Mucosa of descending colon (tissue), 3 donors: ENCODE measurements around the gene HSPA2. TPM values are rescaled to one million over a fixed set of nuclear protein-coding genes. Genes with fewer than 3 reads are reported as not detected.

Experiments used
- ATAC-seq: fragments of 200-7000 bp; cut with Tn5 transposase; one replicate; pipeline ENCODE4 v1.9.1; 2020; ENCODE audit warnings: mild to moderate bottlenecking, moderate library complexity
- DNase-seq, 3 donors: peaks; one replicate each; pipeline ENCODE4 v3.0.0-alpha.2; 2020
- H3K36me3 ChIP-seq: fragments of 200-600 bp; one replicate; pipeline ENCODE4 v1.8.0; 2021; ENCODE audit warnings: low read depth, mild to moderate bottlenecking
- H3K4me1 ChIP-seq: fragments of 200-600 bp; one replicate; pipeline ENCODE4 v1.8.0; 2021; ENCODE audit warnings: low read depth, mild to moderate bottlenecking
- H3K4me3 ChIP-seq: fragments of 200-600 bp; one replicate; pipeline ENCODE4 v1.8.0; 2021; ENCODE audit warnings: mild to moderate bottlenecking
- H3K9me3 ChIP-seq: fragments of 200-600 bp; one replicate; pipeline ENCODE4 v1.8.0; 2021; ENCODE audit warnings: mild to moderate bottlenecking
- CTCF ChIP-seq: fragments of 200-600 bp; IDR thresholded peaks from one replicate; pipeline ENCODE4 v1.8.0; 2022; ENCODE audit warnings: antibody characterized with exemption, mild to moderate bottlenecking
- intact Hi-C, 2 donors: fragments of 100-400 bp; cut with DNase I in 1 of 2; cut with micrococcal nuclease in 1 of 2; formaldehyde crosslinking; loops; one replicate each; pipeline versions ENCODE4 v1.11.0 to v1.11.1; 2022; cut with DNase I, micrococcal nuclease
- total RNA-seq, 3 donors: library from RNA; stranded (reverse); fragmentation: NEBNext Ultra II Directional in 2 of 3; extraction: Animal tissue kit (Norgen Biotek cat#: 25700) in 2 of 3; gene quantifications; one replicate each; pipeline versions ENCODE4 v1.2.1 to v1.2.4, GENCODE V29; 2021 to 2023
- donor health status: DM: no; HTN: no; CAD: no; lungs with moderate emphysema.
- donor health status: DM: no; HTN: no; CAD: no.
- donor health status: DM: no; HTN: yes; CAD: no.

HSPA2 gene
- total RNA-seq, 3 donors from 2014 or later, result 28.3 to 99.5 (median 58.2) TPM

- ATAC-seq (no peak), DNase-seq (no peak)
- no peak for TF ChIP-seq CTCF
- Histone ChIP-seq H3K4me1 (peaks cover 9% of the 10 kb centered on the region), H3K9me3 (peaks cover 3% of the 10 kb centered on the region), H3K4me3 (no peak overlapping the region), H3K36me3 (peaks cover 3% of the 10 kb centered on the region)
- intact Hi-C loops, result loop anchor here (5.0 to 10.0 kb wide), 2 partner anchors 90 to 93 kb away; no protein-coding TSS in a partner anchor
These were observed 4.2 kb downstream of the HSPA2 start for GRCh38 chr14:64544607-64545312.

GRCh38 chr14:64549016-64549415 lies 8.5 kb downstream of the HSPA2 start:
- Histone ChIP-seq H3K4me3 (no peak overlapping the region), H3K36me3 (no peaks in the 10 kb centered on the region), H3K4me1 (peaks cover 10% of the 10 kb centered on the region), H3K9me3 (no peaks in the 10 kb centered on the region)
- TF ChIP-seq CTCF, result no peak
- intact Hi-C loops, result loop anchor here in 1 of 2 donors (10.0 kb wide), 1 partner anchor 86 kb away; no protein-coding TSS in a partner anchor
- DNase-seq (no peak), ATAC-seq (no peak)

- TF ChIP-seq CTCF, result no peak
- intact Hi-C loops, result loop anchor here in 1 of 2 donors (10.0 kb wide), 1 partner anchor 85 kb away; no protein-coding TSS in a partner anchor
- Histone ChIP-seq H3K9me3 (no peaks in the 10 kb centered on the region), H3K4me1 (peaks cover 15% of the 10 kb centered on the region), H3K36me3 (no peaks in the 10 kb centered on the region), H3K4me3 (peak within 1 kb of the TSS; percentile 10)
- ATAC-seq, result peak; percentile 98
- peak; percentile 83 to 88 (median 84) for DNase-seq
These were observed 9.5 kb downstream of the HSPA2 start, which contains the start of gene PPP1R36 for GRCh38 chr14:64549791-64550620. Gene PPP1R36 (plus strand): TSS chr14:64549961. CDS start chr14:64549998, 37 bp downstream.

- ATAC-seq, result peak; percentile 12
- no peaks in the 10 kb centered on the region for H3K9me3 ChIP-seq
- TF ChIP-seq CTCF, result no peak
- no peak for DNase-seq
- H3K4me1 ChIP-seq, result peaks cover 15% of the 10 kb centered on the region
- intact Hi-C loops, result no loop called here
- no peaks in the 10 kb centered on the region for H3K36me3 ChIP-seq
- no peak overlapping the region for H3K4me3 ChIP-seq
These were observed 10.2 kb downstream of the HSPA2 start for GRCh38 chr14:64550621-64551333.

- no peak for TF ChIP-seq CTCF
- H3K4me3 ChIP-seq, result no peak overlapping the region
- ATAC-seq, result peak; percentile 50
- intact Hi-C loops, result no loop called here
- H3K9me3 ChIP-seq, result no peaks in the 10 kb centered on the region
- H3K4me1 ChIP-seq, result peaks cover 7% of the 10 kb centered on the region
- no peaks in the 10 kb centered on the region for H3K36me3 ChIP-seq
- peak in 1 of 3 donors; percentile 67 for DNase-seq
These were observed 14.0 kb downstream of the HSPA2 start for GRCh38 chr14:64554556-64554955.
